OCI-LY1 (cell line): ENCODE data around the gene VMAC.

Experiments used
- H2AFZ ChIP-seq: fragments of 200-600 bp; sonication (generic), shearing (Covaris generic); 2 replicates; pipeline ENCODE4 v1.6.0; 2014; ENCODE audit warnings: antibody characterized with exemption, mild to moderate bottlenecking, low read length
- H3F3A ChIP-seq: fragments of 200-600 bp; sonication (generic), shearing (Covaris generic); 2 replicates; pipeline ENCODE4 v1.6.0; 2014; ENCODE audit warnings: mild to moderate bottlenecking, antibody characterized with exemption, low read length, moderate library complexity; ENCODE audit not compliant: insufficient read depth
- H3K27ac ChIP-seq: fragments of 200-600 bp; sonication (generic); 2 replicates; pipeline ENCODE4 v1.5.1; 2014; ENCODE audit warnings: low read length, mixed run types, mild to moderate bottlenecking, low read depth; ENCODE audit not compliant: poor library complexity, severe bottlenecking
- H3K27me3 ChIP-seq: fragments of 200-600 bp; sonication (generic); 2 replicates; pipeline ENCODE4 v1.6.0; 2014; ENCODE audit warnings: antibody characterized with exemption, mild to moderate bottlenecking, low read length, moderate library complexity; ENCODE audit not compliant: insufficient read depth
- H3K36me3 ChIP-seq: fragments of 200-600 bp; sonication (generic); 2 replicates; pipeline ENCODE4 v1.6.1; 2014; ENCODE audit warnings: mild to moderate bottlenecking, antibody characterized with exemption, low read length, moderate library complexity, mixed read lengths; ENCODE audit not compliant: insufficient read depth
- H3K4me1 ChIP-seq: fragments of 200-600 bp; sonication (generic); 2 replicates; pipeline ENCODE4 v1.5.1; 2014; ENCODE audit warnings: mild to moderate bottlenecking, low read length, moderate library complexity; ENCODE audit not compliant: insufficient read depth, severe bottlenecking
- H3K4me2 ChIP-seq: fragments of 200-600 bp; sonication (generic), shearing (Covaris generic); 2 replicates; pipeline ENCODE4 v1.6.1; 2014; ENCODE audit warnings: low read length
- H3K4me3 ChIP-seq: fragments of 200-600 bp; sonication (generic); 2 replicates; pipeline ENCODE4 v1.5.1; 2014; ENCODE audit warnings: low read length, low read depth, mild to moderate bottlenecking, mixed read lengths; ENCODE audit not compliant: poor library complexity, severe bottlenecking
- H3K79me2 ChIP-seq: fragments of 200-600 bp; shearing (Covaris generic); 2 replicates; pipeline ENCODE4 v1.6.1; 2016; ENCODE audit warnings: mixed run types, low read length, mixed read lengths; ENCODE audit not compliant: insufficient read depth
- H3K9ac ChIP-seq: fragments of 200-600 bp; sonication (generic), shearing (Covaris generic); 2 replicates; pipeline ENCODE4 v1.6.1; 2014; ENCODE audit warnings: mild to moderate bottlenecking, low read length, mixed read lengths
- H3K9me2 ChIP-seq: fragments of 200-600 bp; sonication (generic), shearing (Covaris generic); 2 replicates; pipeline ENCODE4 v1.6.1; 2014; ENCODE audit warnings: low read depth, mild to moderate bottlenecking, low read length, mixed read lengths
- H3K9me3 ChIP-seq: fragments of 200-600 bp; shearing (Covaris generic); 2 replicates; pipeline ENCODE4 v1.6.1; 2014; ENCODE audit warnings: low read length, mixed read lengths
- H4K20me1 ChIP-seq: fragments of 200-600 bp; sonication (generic), shearing (Covaris generic); 2 replicates; pipeline ENCODE4 v1.6.0; 2016; ENCODE audit warnings: mild to moderate bottlenecking, low read length; ENCODE audit not compliant: insufficient read depth
- CTCF ChIP-seq: fragments of 200-600 bp; sonication (generic), shearing (Covaris generic); IDR thresholded peaks from 2 replicates; pipeline ENCODE4 v1.5.1; 2017; ENCODE audit warnings: mild to moderate bottlenecking, antibody characterized with exemption, low read length, moderate library complexity, mixed read lengths
- EZH2 ChIP-seq: fragments of 200-600 bp; sonication (generic), shearing (Covaris generic); IDR thresholded peaks from 2 replicates; pipeline ENCODE4 v1.8.0; 2017; ENCODE audit warnings: borderline replicate concordance, mixed run types, mild to moderate bottlenecking, antibody characterized with exemption, low read length, moderate library complexity, mixed read lengths

Gene VMAC

GRCh38 chr19:5915782-5916165 is 11.1 kb downstream of the VMAC start:
- Histone ChIP-seq H3K9me3 (no peaks in the 10 kb centered on the region), H3K27ac (no peak overlapping the region), H3K4me1 (no peaks in the 10 kb centered on the region), H3K4me3 (no peak overlapping the region), H3K79me2 (no peaks in the 10 kb centered on the region), H2AFZ (no peak overlapping the region), H3K27me3 (no peaks in the 10 kb centered on the region), H3K36me3 (peaks cover 55% of the 10 kb centered on the region), H4K20me1 (no peaks in the 10 kb centered on the region), H3K9me2 (no peaks in the 10 kb centered on the region), H3K4me2 (no peak overlapping the region), H3K9ac (no peak overlapping the region), H3F3A (no peaks in the 10 kb centered on the region)
- TF ChIP-seq CTCF = no peak
- no peak for TF ChIP-seq EZH2

GRCh38 chr19:5916181-5916708 is 11.6 kb downstream of the VMAC start:
- H3K4me1 ChIP-seq = no peaks in the 10 kb centered on the region
- no peak overlapping the region for H3K9ac ChIP-seq
- H3K79me2 ChIP-seq = no peaks in the 10 kb centered on the region
- H3K9me3 ChIP-seq = no peaks in the 10 kb centered on the region
- no peak overlapping the region for H3K4me3 ChIP-seq
- peaks cover 60% of the 10 kb centered on the region for H3K36me3 ChIP-seq
- no peak overlapping the region for H3K4me2 ChIP-seq
- H3K9me2 ChIP-seq = no peaks in the 10 kb centered on the region
- H4K20me1 ChIP-seq = no peaks in the 10 kb centered on the region
- H2AFZ ChIP-seq = no peak overlapping the region
- no peaks in the 10 kb centered on the region for H3F3A ChIP-seq
- no peaks in the 10 kb centered on the region for H3K27me3 ChIP-seq
- TF ChIP-seq EZH2 (no peak), CTCF (no peak)
- no peak overlapping the region for H3K27ac ChIP-seq

GRCh38 chr19:5917431-5918107 is 12.9 kb downstream of the VMAC start:
- Histone ChIP-seq H3K9me2 (no peaks in the 10 kb centered on the region), H3K27me3 (no peaks in the 10 kb centered on the region), H2AFZ (no peak overlapping the region), H3K9me3 (no peaks in the 10 kb centered on the region), H3K79me2 (no peaks in the 10 kb centered on the region), H3K36me3 (peaks cover 72% of the 10 kb centered on the region), H3K9ac (no peak overlapping the region), H3F3A (no peaks in the 10 kb centered on the region), H3K4me2 (no peak overlapping the region), H3K4me1 (no peaks in the 10 kb centered on the region), H3K27ac (no peak overlapping the region), H3K4me3 (no peak overlapping the region), H4K20me1 (no peaks in the 10 kb centered on the region)
- TF ChIP-seq CTCF = no peak
- no peak for TF ChIP-seq EZH2
